BLaER1 treated with 17β-estradiol and CSF1 and Interleukin-3, amounts not matched to agents 10 nM and 100 nM (cell line): Measurements from ENCODE around the gene TLCD4.
"Not testable (repeated sequence)": the region's sequence is repeated elsewhere in the genome, so short reads cannot be mapped to it uniquely, and the experiment has no call there.

Experiments
- H3K27ac ChIP-seq, 11 experiments: shearing (Covaris generic); formaldehyde crosslinking; 2 replicates each; pipeline ENCODE4 v1.8.1; 2022
- H3K27me3 ChIP-seq, 11 experiments: shearing (Covaris generic); formaldehyde crosslinking; 2 replicates each; pipeline ENCODE4 v1.8.1; 2022
- H3K36me3 ChIP-seq, 11 experiments: shearing (Covaris generic); formaldehyde crosslinking; 2 replicates each; pipeline ENCODE4 v1.8.1; 2022
- H3K4me1 ChIP-seq, 10 experiments: shearing (Covaris generic); formaldehyde crosslinking; 2 replicates each; pipeline ENCODE4 v1.8.1; 2022
- H3K4me2 ChIP-seq, 11 experiments: shearing (Covaris generic); formaldehyde crosslinking; 2 replicates each; pipeline ENCODE4 v1.8.1; 2022
- H3K4me3 ChIP-seq, 10 experiments: shearing (Covaris generic); formaldehyde crosslinking; 2 replicates each; pipeline ENCODE4 v1.8.1; 2022
- H3K9ac ChIP-seq, 11 experiments: shearing (Covaris generic); formaldehyde crosslinking; 2 replicates each; pipeline ENCODE4 v1.8.1; 2022
- H3K9me3 ChIP-seq, 11 experiments: shearing (Covaris generic); formaldehyde crosslinking; replicated peaks in 1 of 11; 2 replicates each; pipeline ENCODE4 v1.8.1; 2022
- H4K20me1 ChIP-seq, 11 experiments: shearing (Covaris generic); formaldehyde crosslinking; 2 replicates each; pipeline ENCODE4 v1.8.1; 2022
- Cebpa-rat ChIP-seq, 11 experiments: shearing (Covaris generic); IDR thresholded peaks; 2 replicates each; pipeline ENCODE4 v1.8.1; 2022

TLCD4 gene

GRCh38 chr1:95089650-95090287, 27.4 kb upstream of the TLCD4 start:
- Histone ChIP-seq H3K27me3 (no peaks in the 10 kb centered on the region), H3K36me3 (no peaks in the 10 kb centered on the region; a peak in 1 of 22 replicates), H4K20me1 (no peaks in the 10 kb centered on the region), H3K9ac (no peak overlapping the region), H3K27ac (no peak overlapping the region), H3K4me3 (no peak overlapping the region), H3K4me1 (peaks cover 8 to 20% (median 15%) of the 10 kb centered on the region in 10 experiments; a peak in 19 of 20 replicates), H3K4me2 (no peak overlapping the region), H3K9me3 (peaks cover 12 to 23% (median 21%) of the 10 kb centered on the region in 11 experiments; a peak in 20 of 22 replicates)
- no peak for TF ChIP-seq Cebpa-rat (IDR thresholded peaks at IDR 0.05)

DNA sequence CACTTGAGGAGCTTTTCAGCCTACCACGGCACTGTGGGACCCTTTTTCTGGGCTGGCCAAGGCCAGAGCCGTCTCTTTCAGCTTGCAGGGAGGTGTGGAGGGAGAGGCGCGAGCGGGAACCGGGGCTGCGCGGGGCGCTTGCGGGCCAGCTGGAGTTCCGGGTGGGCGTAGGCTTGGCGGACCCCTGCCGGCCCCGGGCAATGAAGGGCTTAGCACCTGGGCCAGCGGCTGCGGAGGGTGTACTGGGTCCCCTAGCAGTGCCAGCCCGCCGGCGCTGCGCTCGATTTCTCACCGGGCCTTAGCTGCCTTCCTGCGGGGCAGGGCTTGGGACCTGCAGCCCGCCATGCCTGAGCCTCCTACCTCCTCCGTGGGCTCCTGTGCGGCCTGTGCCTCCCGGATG, 25.9 kb upstream of the TLCD4 start:
- H3K9ac ChIP-seq, H3K27ac ChIP-seq, H3K4me2 ChIP-seq, H3K4me3 ChIP-seq, H3K36me3 ChIP-seq, H3K27me3 ChIP-seq, H4K20me1 ChIP-seq: not testable (repeated sequence)
- peaks cover 10 to 29% (median 16%) of the 10 kb centered on the region in 10 experiments; a peak in 19 of 20 replicates for H3K4me1 ChIP-seq
- peaks cover 12 to 23% (median 21%) of the 10 kb centered on the region in 11 experiments; a peak in 20 of 22 replicates for H3K9me3 ChIP-seq

GRCh38 chr1:95092891-95093290, 24.3 kb upstream of the TLCD4 start:
- Histone ChIP-seq H3K4me1 (peaks cover 0 to 15% (median 1%) of the 10 kb centered on the region in 10 experiments; a peak in 12 of 20 replicates), H3K9me3 (peaks cover 12 to 23% (median 21%) of the 10 kb centered on the region in 11 experiments; a peak in 20 of 22 replicates)
- not testable (repeated sequence) for H3K4me2 ChIP-seq, H3K9ac ChIP-seq, H3K27ac ChIP-seq, H3K4me3 ChIP-seq, H4K20me1 ChIP-seq, H3K27me3 ChIP-seq, H3K36me3 ChIP-seq

DNA sequence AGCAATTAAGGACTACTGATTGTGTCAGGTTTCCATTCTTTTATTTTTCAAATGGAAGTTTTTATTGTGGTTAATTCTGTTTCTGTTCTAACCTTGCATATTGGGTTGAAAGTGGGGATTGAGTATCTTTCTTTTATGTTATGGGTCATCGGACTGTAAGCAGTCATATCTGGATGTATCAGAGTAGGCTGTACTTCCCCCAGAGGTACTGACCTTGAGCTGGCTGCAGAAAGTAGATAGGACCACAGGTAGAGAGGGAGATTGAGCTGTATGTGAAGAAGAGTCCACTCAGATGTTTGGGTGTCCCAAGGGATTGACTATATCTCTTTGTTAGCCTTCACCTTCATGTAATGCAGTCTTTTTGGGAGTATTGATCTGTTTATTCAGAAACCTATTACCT, 23.9 kb upstream of the TLCD4 start:
- Histone ChIP-seq H3K9ac (no peak overlapping the region), H3K27ac (no peak overlapping the region), H3K36me3 (no peaks in the 10 kb centered on the region; a peak in 1 of 22 replicates), H3K4me2 (no peak overlapping the region), H3K27me3 (no peaks in the 10 kb centered on the region), H3K4me1 (peaks cover 0 to 15% (median 0%) of the 10 kb centered on the region in 10 experiments; a peak in 5 of 20 replicates), H3K4me3 (no peak overlapping the region), H3K9me3 (peaks cover 12 to 23% (median 21%) of the 10 kb centered on the region in 11 experiments; a peak in 20 of 22 replicates), H4K20me1 (no peaks in the 10 kb centered on the region)
- TF ChIP-seq Cebpa-rat (IDR thresholded peaks at IDR 0.05), result no peak

DNA sequence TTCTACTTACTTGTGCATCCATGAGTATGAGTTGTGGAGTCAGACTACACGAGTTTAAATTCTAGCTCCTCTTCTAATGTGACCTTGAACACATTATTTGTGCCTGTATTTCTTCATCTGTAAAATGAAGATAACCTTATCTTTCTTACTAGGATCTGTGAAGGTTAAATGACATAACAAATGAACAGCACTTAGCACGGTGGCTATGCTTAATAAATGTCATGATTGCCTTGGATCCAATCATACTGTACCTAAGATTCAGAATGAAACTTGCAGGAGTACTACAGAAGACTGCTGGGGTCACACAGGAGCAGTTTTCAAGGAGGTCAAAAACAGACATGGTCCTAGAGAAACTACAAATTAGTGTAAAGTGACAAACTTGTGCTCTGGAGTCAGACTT, 22.2 kb upstream of the TLCD4 start:
- Histone ChIP-seq H3K27me3 (no peaks in the 10 kb centered on the region), H4K20me1 (no peaks in the 10 kb centered on the region), H3K4me1 (peaks cover 0 to 15% (median 0%) of the 10 kb centered on the region in 10 experiments; a peak in 5 of 20 replicates), H3K4me2 (no peak overlapping the region; a peak in 1 of 22 replicates), H3K4me3 (no peak overlapping the region), H3K27ac (peak overlapping the region in 2 of 11 experiments; percentile 49 to 54; a peak in 3 of 22 replicates), H3K9ac (no peak overlapping the region), H3K9me3 (peaks cover 7 to 19% (median 15%) of the 10 kb centered on the region in 11 experiments; a peak in 20 of 22 replicates), H3K36me3 (no peaks in the 10 kb centered on the region; a peak in 1 of 22 replicates)
- no peak for TF ChIP-seq Cebpa-rat (IDR thresholded peaks at IDR 0.05)

DNA sequence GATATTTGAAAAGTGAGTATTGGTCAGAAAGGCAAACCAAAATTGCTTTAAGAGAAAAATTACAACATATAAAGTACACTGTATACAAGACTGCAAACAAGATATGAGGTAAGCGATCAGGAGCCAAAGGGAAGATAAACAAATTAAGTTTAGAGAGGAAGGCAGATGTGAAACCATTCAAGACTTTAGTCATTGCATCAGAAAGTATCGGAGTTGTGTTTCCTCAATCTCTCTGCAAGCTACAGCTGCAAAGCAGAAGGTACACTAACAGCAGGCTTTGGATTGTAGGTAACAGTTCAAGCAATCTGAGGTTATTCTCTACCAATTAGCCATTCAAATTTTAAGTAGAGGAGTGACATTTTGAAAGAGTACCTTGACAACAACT, 21.3 kb upstream of the TLCD4 start:
- Histone ChIP-seq H3K4me2 (peak overlapping the region in 4 of 11 experiments; percentile 11 to 56 (median 36); a peak in 7 of 22 replicates), H3K4me3 (no peak overlapping the region), H3K27ac (peak overlapping the region in 4 of 11 experiments; percentile 15 to 54 (median 38); a peak in 6 of 22 replicates), H3K4me1 (peaks cover 0 to 15% (median 0%) of the 10 kb centered on the region in 10 experiments; a peak in 5 of 20 replicates), H3K9ac (no peak overlapping the region), H3K27me3 (no peaks in the 10 kb centered on the region), H4K20me1 (no peaks in the 10 kb centered on the region), H3K9me3 (peaks cover 0 to 10% (median 8%) of the 10 kb centered on the region in 11 experiments; a peak in 15 of 22 replicates), H3K36me3 (no peaks in the 10 kb centered on the region)
- TF ChIP-seq Cebpa-rat (IDR thresholded peaks at IDR 0.05), result no peak

- Histone ChIP-seq H3K27ac (peak overlapping the region in 3 of 11 experiments; percentile 15 to 28 (median 27); a peak in 1 of 22 replicates), H4K20me1 (no peaks in the 10 kb centered on the region), H3K4me1 (peaks cover 0 to 15% (median 0%) of the 10 kb centered on the region in 10 experiments; a peak in 5 of 20 replicates), H3K4me3 (no peak overlapping the region), H3K9me3 (peaks cover 0 to 5% (median 3%) of the 10 kb centered on the region in 11 experiments; a peak in 12 of 22 replicates), H3K9ac (no peak overlapping the region), H3K4me2 (peak overlapping the region in 4 of 11 experiments; percentile 11 to 56 (median 36); a peak in 7 of 22 replicates), H3K36me3 (no peaks in the 10 kb centered on the region), H3K27me3 (no peaks in the 10 kb centered on the region)
- TF ChIP-seq Cebpa-rat (IDR thresholded peaks at IDR 0.05), result no peak
These were observed 20.8 kb upstream of the TLCD4 start for GRCh38 chr1:95096218-95096841.

GRCh38 chr1:95097426-95097825, 19.7 kb upstream of the TLCD4 start:
- H3K9ac ChIP-seq, result no peak overlapping the region
- TF ChIP-seq Cebpa-rat (IDR thresholded peaks at IDR 0.05), result no peak
- H4K20me1 ChIP-seq, result no peaks in the 10 kb centered on the region
- H3K27ac ChIP-seq, result no peak overlapping the region
- H3K36me3 ChIP-seq, result no peaks in the 10 kb centered on the region
- no peaks in the 10 kb centered on the region for H3K9me3 ChIP-seq
- no peak overlapping the region for H3K4me3 ChIP-seq
- H3K4me1 ChIP-seq, result peaks cover 0 to 15% (median 0%) of the 10 kb centered on the region in 10 experiments; a peak in 5 of 20 replicates
- H3K4me2 ChIP-seq, result no peak overlapping the region
- no peaks in the 10 kb centered on the region for H3K27me3 ChIP-seq

DNA sequence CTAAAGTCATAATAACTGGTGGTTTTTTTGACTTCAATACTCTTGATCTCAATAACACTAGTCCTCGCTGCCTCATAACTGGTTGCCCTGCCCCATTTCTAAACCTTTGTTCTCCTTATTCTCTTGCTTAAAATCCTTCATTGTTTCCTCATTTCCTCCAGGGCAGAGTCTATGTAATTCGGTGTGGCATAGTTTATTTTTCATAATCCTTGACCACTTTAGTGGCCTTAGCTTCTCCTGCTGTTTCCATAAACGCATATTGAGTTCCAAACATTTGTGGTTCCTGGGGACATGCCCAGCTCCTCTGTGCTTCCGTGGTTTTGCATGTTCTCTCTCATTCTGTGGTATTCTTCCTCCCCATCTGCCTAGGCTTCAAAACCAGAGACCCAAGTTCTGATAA, 19.0 kb upstream of the TLCD4 start:
- H3K36me3 ChIP-seq, result no peaks in the 10 kb centered on the region
- H3K9me3 ChIP-seq, result no peaks in the 10 kb centered on the region
- no peak overlapping the region for H3K4me2 ChIP-seq
- H3K4me1 ChIP-seq, result peaks cover 0 to 15% (median 0%) of the 10 kb centered on the region in 10 experiments; a peak in 5 of 20 replicates
- H4K20me1 ChIP-seq, result no peaks in the 10 kb centered on the region
- no peaks in the 10 kb centered on the region for H3K27me3 ChIP-seq
- no peak for TF ChIP-seq Cebpa-rat (IDR thresholded peaks at IDR 0.05)
- H3K4me3 ChIP-seq, result no peak overlapping the region
- no peak overlapping the region for H3K9ac ChIP-seq
- no peak overlapping the region for H3K27ac ChIP-seq
